Upper lobe of left lung (tissue), 4 donors: Measurements from ENCODE around the gene MCCC1.

Source experiments
- POLR2A ChIP-seq, 4 donors: fragments of 450-650 bp; IDR thresholded peaks; one replicate each; pipeline ENCODE4 v1.5.1; 2016 to 2017; ENCODE audit warnings: antibody characterized with exemption in 4 of 4, mild to moderate bottlenecking in 2 of 4
- TF ChIP-seq, protein P1 (sequence below), 6 experiments: fragments of 450-650 bp in 4 of 6; fragments of 200-600 bp in 2 of 6; sonication (generic) in 2 of 6; IDR thresholded peaks; one replicate each; pipeline ENCODE4 v1.5.1; 2016 to 2019; ENCODE audit warnings: antibody characterized with exemption in 6 of 6

DNA sequence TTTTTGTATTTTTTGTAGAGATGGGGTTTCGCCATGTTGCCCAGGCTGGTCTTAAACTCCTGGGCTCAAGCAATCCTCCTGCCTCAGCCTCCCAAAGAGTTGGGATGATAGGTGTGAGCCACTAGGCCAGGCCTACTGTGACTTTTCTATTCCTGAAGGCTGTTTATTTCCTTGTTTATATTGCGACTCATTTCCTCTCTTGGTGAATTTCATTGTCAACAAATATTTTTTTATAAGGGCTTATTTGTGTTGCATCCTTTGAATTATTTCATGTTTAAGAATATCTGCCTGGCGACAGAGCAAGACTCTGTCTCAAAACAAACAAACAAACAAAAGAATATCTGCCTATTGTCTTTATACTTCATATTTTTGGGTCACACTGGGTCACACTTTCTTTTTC lies 29.4 kb upstream of the MCCC1 start:
- TF ChIP-seq, protein P1, sequence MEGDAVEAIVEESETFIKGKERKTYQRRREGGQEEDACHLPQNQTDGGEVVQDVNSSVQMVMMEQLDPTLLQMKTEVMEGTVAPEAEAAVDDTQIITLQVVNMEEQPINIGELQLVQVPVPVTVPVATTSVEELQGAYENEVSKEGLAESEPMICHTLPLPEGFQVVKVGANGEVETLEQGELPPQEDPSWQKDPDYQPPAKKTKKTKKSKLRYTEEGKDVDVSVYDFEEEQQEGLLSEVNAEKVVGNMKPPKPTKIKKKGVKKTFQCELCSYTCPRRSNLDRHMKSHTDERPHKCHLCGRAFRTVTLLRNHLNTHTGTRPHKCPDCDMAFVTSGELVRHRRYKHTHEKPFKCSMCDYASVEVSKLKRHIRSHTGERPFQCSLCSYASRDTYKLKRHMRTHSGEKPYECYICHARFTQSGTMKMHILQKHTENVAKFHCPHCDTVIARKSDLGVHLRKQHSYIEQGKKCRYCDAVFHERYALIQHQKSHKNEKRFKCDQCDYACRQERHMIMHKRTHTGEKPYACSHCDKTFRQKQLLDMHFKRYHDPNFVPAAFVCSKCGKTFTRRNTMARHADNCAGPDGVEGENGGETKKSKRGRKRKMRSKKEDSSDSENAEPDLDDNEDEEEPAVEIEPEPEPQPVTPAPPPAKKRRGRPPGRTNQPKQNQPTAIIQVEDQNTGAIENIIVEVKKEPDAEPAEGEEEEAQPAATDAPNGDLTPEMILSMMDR (IDR thresholded peaks at IDR 0.05), result no peak
- no peak for TF ChIP-seq POLR2A (IDR thresholded peaks at IDR 0.05)
